Measurements from ENCODE around the gene BTNL9.

DNA sequence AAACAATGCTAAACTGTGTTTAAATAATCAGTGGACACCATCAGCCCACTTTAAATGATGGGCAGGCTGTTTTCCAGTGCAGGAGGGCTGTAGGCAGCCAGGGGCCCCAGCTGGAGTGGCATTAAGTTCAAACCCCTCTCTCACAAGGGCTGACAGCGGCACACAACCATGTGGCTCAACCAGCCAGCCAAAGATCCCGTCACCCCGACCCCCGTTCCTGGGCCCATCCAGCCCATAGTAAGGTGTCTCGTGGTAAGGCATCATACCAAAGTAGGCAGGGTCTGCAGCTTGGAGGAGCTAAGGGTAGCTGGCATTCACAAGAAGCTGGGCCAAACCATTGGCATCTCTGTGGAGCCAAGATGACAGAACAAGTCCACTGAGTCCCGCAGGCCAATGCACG lies 24.9 kb downstream of the BTNL9 start:
- TF ChIP-seq POLR2A (IDR thresholded peaks at IDR 0.05; ENCODE audit: extremely low read depth, insufficient read length) (no peak), CTCF (IDR thresholded peaks at IDR 0.05; ENCODE audit: low read depth, low read length) (no peak)

All from NB4 (cell line).